HepG2 (cell line): ENCODE results near the gene MCM8. TPM values are rescaled to one million over a fixed set of nuclear protein-coding genes. Genes with fewer than 3 reads are reported as not detected.

ENCODE experiments used
- ATAC-seq: fragments of 200-7000 bp; cut with Tn5 transposase; 3 replicates; pipeline ENCODE4 v1.9.1; 2020; ENCODE audit warnings: mild to moderate bottlenecking, moderate library complexity
- BruUV-seq: library from RNA; stranded (reverse); fragments of 400-500 nt; replicated peaks from 2 replicates; lab custom pipeline; 2021; lab: Mats Ljungman, UMichigan
- CTCF ChIA-PET: fragments of 300-600 bp; formaldehyde crosslinking; extraction: SDS; loops from one replicate; lab custom pipeline; 2021; ENCODE audit warnings: low total read pairs, inconsistent platforms, low intra/inter-chr PET ratio; lab: Yijun Ruan, JAX
- POLR2A ChIA-PET: fragments of 350-600 bp; sonication (Branson Sonifier 250); formaldehyde crosslinking; loops from one replicate; lab custom pipeline; 2020; ENCODE audit warnings: antibody characterized with exemption, inconsistent platforms; lab: Yijun Ruan, JAX
- DNase-seq: peaks from one replicate; pipeline ENCODE4 v3.0.0-alpha.2; 2015; ENCODE audit warnings: low spot score
- FAIRE-seq: peaks from 3 replicates; lab custom pipeline; 2011; peaks lifted over from hg19 to GRCh38; lab: Jason Lieb, UNC
- H2AFZ ChIP-seq: one replicate; pipeline ENCODE4 v1.6.1; 2011; ENCODE audit warnings: low read length, inconsistent platforms
- H3K27ac ChIP-seq: fragments of 300-600 bp; 3 replicates; pipeline ENCODE4 v1.8.0; 2011; ENCODE audit warnings: mixed run types, mild to moderate bottlenecking, mixed read lengths, low read length, inconsistent platforms; ENCODE audit not compliant: insufficient read depth; ENCODE audit errors: extremely low read length
- H3K27me3 ChIP-seq, 2 experiments: fragments of 200-600 bp in 1 of 2; 2 replicates in 1 of 2; 3 replicates in 1 of 2; pipeline versions ENCODE4 v1.6.0 to v1.8.0; 2011; ENCODE audit warnings: low read length in 2 of 2, mild to moderate bottlenecking in 2 of 2, moderate library complexity in 2 of 2, inconsistent platforms in 1 of 2; ENCODE audit not compliant: insufficient read depth in 2 of 2, control insufficient read depth in 1 of 2
- H3K36me3 ChIP-seq, 2 experiments: fragments of 200-600 bp in 1 of 2; replicated peaks in 1 of 2; 2 replicates in 1 of 2; 3 replicates in 1 of 2; pipeline versions ENCODE4 v1.5.1 to v1.8.0; 2011; ENCODE audit warnings: low read length in 2 of 2, inconsistent platforms in 1 of 2; ENCODE audit not compliant: insufficient read depth in 2 of 2, control insufficient read depth in 1 of 2
- H3K4me1 ChIP-seq: 2 replicates; pipeline ENCODE4 v1.5.1; 2012; ENCODE audit warnings: low read length, inconsistent platforms; ENCODE audit not compliant: insufficient read depth
- H3K4me2 ChIP-seq: 2 replicates; pipeline ENCODE4 v1.6.0; 2011; ENCODE audit warnings: low read depth, low read length, inconsistent platforms
- H3K4me3 ChIP-seq, 3 experiments: fragments of 200-600 bp in 1 of 3; sonication (generic), shearing (Covaris generic) in 1 of 3; replicated peaks in 1 of 3; 2 replicates each; pipeline ENCODE4 v1.5.1; 2011 to 2016; ENCODE audit warnings: low read length in 3 of 3, inconsistent platforms in 2 of 3, low read depth in 2 of 3, mild to moderate bottlenecking in 2 of 3, control low read depth in 1 of 3, mixed read lengths in 1 of 3; ENCODE audit not compliant: insufficient read depth in 1 of 3
- H3K79me2 ChIP-seq: one replicate; pipeline ENCODE4 v1.6.1; 2011; ENCODE audit warnings: low read length, inconsistent platforms; ENCODE audit not compliant: insufficient read depth
- H3K9ac ChIP-seq: 2 replicates; pipeline ENCODE4 v1.6.0; 2011; ENCODE audit warnings: mild to moderate bottlenecking, low read depth, low read length, inconsistent platforms; ENCODE audit not compliant: insufficient read depth
- H3K9me3 ChIP-seq: 2 replicates; pipeline ENCODE4 v1.5.1; 2012; ENCODE audit warnings: mild to moderate bottlenecking, low read length
- H4K20me1 ChIP-seq: 2 replicates; pipeline ENCODE4 v1.6.0; 2011; ENCODE audit warnings: inconsistent platforms, mild to moderate bottlenecking, low read length, moderate library complexity; ENCODE audit not compliant: insufficient read depth
- CAMTA2 ChIP-seq: sonication (generic); formaldehyde crosslinking; IDR thresholded peaks from 2 replicates; pipeline ENCODE4 v1.4.0; 2020; ENCODE audit warnings: mild to moderate bottlenecking, missing genetic modification reagents, borderline replicate concordance
- DNMT3B ChIP-seq: conservative IDR thresholded peaks from 2 replicates; pipeline ENCODE4 v1.6.1; 2016; ENCODE audit warnings: missing biosample characterization, control low read depth
- GATAD1 ChIP-seq: IDR thresholded peaks from 2 replicates; pipeline ENCODE4 v1.6.1; 2016; ENCODE audit warnings: missing genetic modification reagents, missing compliant biosample characterization
- KDM6A ChIP-seq: IDR thresholded peaks from 2 replicates; pipeline ENCODE4 v1.6.1; 2016; ENCODE audit warnings: low read depth
- RBFOX2 ChIP-seq: fragments of 200-400 bp; formaldehyde crosslinking; IDR thresholded peaks from 2 replicates; pipeline ENCODE4 v1.6.1; 2017; ENCODE audit warnings: low read depth, mild to moderate bottlenecking, low read length
- RORA ChIP-seq: sonication (generic); formaldehyde crosslinking; IDR thresholded peaks from 2 replicates; pipeline ENCODE4 v1.5.0; 2020; ENCODE audit warnings: mild to moderate bottlenecking, missing genetic modification reagents, moderate library complexity
- SATB2 ChIP-seq: sonication (generic); formaldehyde crosslinking; IDR thresholded peaks from 2 replicates; pipeline ENCODE4 v1.5.0; 2020; ENCODE audit warnings: missing genetic modification reagents
- SPEN ChIP-seq: sonication (generic); formaldehyde crosslinking; IDR thresholded peaks from 2 replicates; pipeline ENCODE4 v1.5.1; 2020; ENCODE audit warnings: low read depth, mild to moderate bottlenecking, missing genetic modification reagents
- TAF1 ChIP-seq: sonication (generic); formaldehyde crosslinking; IDR thresholded peaks from 2 replicates; pipeline ENCODE4 v1.4.0; 2020; ENCODE audit warnings: missing genetic modification reagents
- TBX3 ChIP-seq: fragments of 450-650 bp; IDR thresholded peaks from 2 replicates; pipeline ENCODE4 v1.6.1; 2017; ENCODE audit warnings: antibody characterized with exemption, mild to moderate bottlenecking, inconsistent platforms, borderline replicate concordance
- THYN1 ChIP-seq: sonication (generic); formaldehyde crosslinking; IDR thresholded peaks from 2 replicates; pipeline ENCODE4 v1.8.1; 2023; ENCODE audit warnings: low read depth, mild to moderate bottlenecking, moderate library complexity, missing genetic modification reagents, borderline replicate concordance
- ZBTB49 ChIP-seq: sonication (generic); formaldehyde crosslinking; IDR thresholded peaks from 2 replicates; pipeline ENCODE4 v1.4.0; 2020; ENCODE audit warnings: missing genetic modification reagents, borderline replicate concordance
- ZFAT ChIP-seq: sonication (generic); formaldehyde crosslinking; conservative IDR thresholded peaks from 2 replicates; pipeline ENCODE4 v1.8.1; 2023; ENCODE audit warnings: missing genetic modification reagents, inconsistent platforms
- ZFP62 ChIP-seq: sonication (generic); formaldehyde crosslinking; IDR thresholded peaks from 2 replicates; pipeline ENCODE4 v1.4.0; 2020; ENCODE audit warnings: missing genetic modification reagents
- ZNF180 ChIP-seq: sonication (generic); formaldehyde crosslinking; IDR thresholded peaks from 2 replicates; pipeline ENCODE4 v1.4.0; 2020; ENCODE audit warnings: low read depth, missing genetic modification reagents, borderline replicate concordance
- ZNF770 ChIP-seq: sonication (generic); formaldehyde crosslinking; IDR thresholded peaks from 2 replicates; pipeline ENCODE4 v1.5.0; 2020; ENCODE audit warnings: mild to moderate bottlenecking, missing genetic modification reagents
- WGBS: methylation state at CpG from one replicate; pipeline ENCODE4 v1.1.6; 2017; ENCODE audit warnings: low lambda C conversion rate; 5-methylcytosine and 5-hydroxymethylcytosine counted together
- in situ Hi-C: cut with HindIII; loops from 2 replicates; pipeline ENCODE4 v1.10.0; 2017; ENCODE audit warnings: low pct_unique_long_range_greater_than_20kb; ENCODE audit not compliant: extremely low pct_ligation_motif_present
- intact Hi-C: fragments of 100-400 bp; cut with micrococcal nuclease; formaldehyde crosslinking; loops from one replicate; pipeline ENCODE4 v1.10.0; 2022; ENCODE audit not compliant: unreplicated experiment
- polyA plus RNA-seq, 8 experiments: library from polyadenylated mRNA; depleted of rRNA in 3 of 8; stranded (reverse) in 7 of 8; unstranded in 1 of 8; fragments of >200 nt; fragmentation: Illumina TruSeq in 4 of 8; extraction: Trizol in 4 of 8; gene quantifications; 2 replicates each; pipeline versions ENCODE4 v1.2.1 to v1.2.3, GENCODE V29; 2011 to 2016; ENCODE audit warnings: low read depth in 4 of 8, missing spikeins in 1 of 8, mixed read lengths in 1 of 8; ENCODE audit not compliant: insufficient read depth in 1 of 8
- total RNA-seq, 5 experiments: library from RNA; depleted of rRNA; stranded (reverse); fragments of >200 nt; fragmentation: Illumina TruSeq; extraction: Trizol; gene quantifications; 2 replicates each; pipeline ENCODE4 v1.2.3, GENCODE V29; 2016; ENCODE audit warnings: low read depth in 1 of 5
- TF ChIP-seq, protein P1 (sequence below): IDR thresholded peaks from 2 replicates; pipeline ENCODE4 v1.6.1; 2012; ENCODE audit warnings: inconsistent platforms
- TF ChIP-seq, protein P2 (sequence below): sonication (generic); formaldehyde crosslinking; conservative IDR thresholded peaks from 2 replicates; pipeline ENCODE4 v1.4.0; 2020; ENCODE audit warnings: mild to moderate bottlenecking, missing genetic modification reagents, moderate library complexity

MCM8 gene
- total and polyA plus RNA-seq, 2 of the 13 experiments (the other 11 are each of a cell fraction or from before 2014, with no cell fraction given): 11.5 to 59.3 TPM

- TF ChIP-seq ZFAT (CRISPR knock-in tag): no peak
- no peak for TF ChIP-seq RORA (CRISPR knock-in tag)
- no peak for TF ChIP-seq THYN1 (CRISPR knock-in tag)
- TF ChIP-seq ZNF180 (CRISPR knock-in tag): no peak
- TF ChIP-seq ZBTB49: no peak
- TF ChIP-seq GATAD1 (CRISPR knock-in tag): no peak
- TF ChIP-seq, protein P1, sequence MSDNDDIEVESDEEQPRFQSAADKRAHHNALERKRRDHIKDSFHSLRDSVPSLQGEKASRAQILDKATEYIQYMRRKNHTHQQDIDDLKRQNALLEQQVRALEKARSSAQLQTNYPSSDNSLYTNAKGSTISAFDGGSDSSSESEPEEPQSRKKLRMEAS: no peak
- TF ChIP-seq RBFOX2: no peak
- no peak for TF ChIP-seq KDM6A
- TF ChIP-seq ZNF770 (CRISPR knock-in tag): no peak
- TF ChIP-seq ZFP62 (CRISPR knock-in tag): no peak
- TF ChIP-seq, protein P2, sequence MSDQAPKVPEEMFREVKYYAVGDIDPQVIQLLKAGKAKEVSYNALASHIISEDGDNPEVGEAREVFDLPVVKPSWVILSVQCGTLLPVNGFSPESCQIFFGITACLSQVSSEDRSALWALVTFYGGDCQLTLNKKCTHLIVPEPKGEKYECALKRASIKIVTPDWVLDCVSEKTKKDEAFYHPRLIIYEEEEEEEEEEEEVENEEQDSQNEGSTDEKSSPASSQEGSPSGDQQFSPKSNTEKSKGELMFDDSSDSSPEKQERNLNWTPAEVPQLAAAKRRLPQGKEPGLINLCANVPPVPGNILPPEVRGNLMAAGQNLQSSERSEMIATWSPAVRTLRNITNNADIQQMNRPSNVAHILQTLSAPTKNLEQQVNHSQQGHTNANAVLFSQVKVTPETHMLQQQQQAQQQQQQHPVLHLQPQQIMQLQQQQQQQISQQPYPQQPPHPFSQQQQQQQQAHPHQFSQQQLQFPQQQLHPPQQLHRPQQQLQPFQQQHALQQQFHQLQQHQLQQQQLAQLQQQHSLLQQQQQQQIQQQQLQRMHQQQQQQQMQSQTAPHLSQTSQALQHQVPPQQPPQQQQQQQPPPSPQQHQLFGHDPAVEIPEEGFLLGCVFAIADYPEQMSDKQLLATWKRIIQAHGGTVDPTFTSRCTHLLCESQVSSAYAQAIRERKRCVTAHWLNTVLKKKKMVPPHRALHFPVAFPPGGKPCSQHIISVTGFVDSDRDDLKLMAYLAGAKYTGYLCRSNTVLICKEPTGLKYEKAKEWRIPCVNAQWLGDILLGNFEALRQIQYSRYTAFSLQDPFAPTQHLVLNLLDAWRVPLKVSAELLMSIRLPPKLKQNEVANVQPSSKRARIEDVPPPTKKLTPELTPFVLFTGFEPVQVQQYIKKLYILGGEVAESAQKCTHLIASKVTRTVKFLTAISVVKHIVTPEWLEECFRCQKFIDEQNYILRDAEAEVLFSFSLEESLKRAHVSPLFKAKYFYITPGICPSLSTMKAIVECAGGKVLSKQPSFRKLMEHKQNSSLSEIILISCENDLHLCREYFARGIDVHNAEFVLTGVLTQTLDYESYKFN (CRISPR knock-in tag): no peak
- no peak for TF ChIP-seq TAF1 (CRISPR knock-in tag)
- no peak for TF ChIP-seq DNMT3B (CRISPR knock-in tag)
- TF ChIP-seq CAMTA2 (CRISPR knock-in tag): no peak
- no peak for TF ChIP-seq SPEN
- TF ChIP-seq TBX3: no peak
- no peak for TF ChIP-seq SATB2 (CRISPR knock-in tag)
- TF ChIP-seq, all 625 proteins: peak for 0
- no peaks in the 10 kb centered on the region for H3K79me2 ChIP-seq
- H2AFZ ChIP-seq: no peak overlapping the region
- 94% methylated on average over 2 of the region's 2 CpGs for WGBS
- no peak for DNase-seq
- H3K4me1 ChIP-seq: no peaks in the 10 kb centered on the region
- no TSS peak for BruUV-seq
- in situ Hi-C loops (no loop called here), intact Hi-C loops (no loop called here)
- H3K4me3 ChIP-seq: no peak overlapping the region
- H3K36me3 ChIP-seq: peaks cover 12 to 74% of the 10 kb centered on the region in 2 experiments
- no peaks in the 10 kb centered on the region for H3K27me3 ChIP-seq
- POLR2A ChIA-PET: interaction anchor here (1.0 kb wide), 1 partner anchor 21 kb away, joined by 3 read pairs; no protein-coding TSS in a partner anchor
- no peaks in the 10 kb centered on the region for H3K9me3 ChIP-seq
- FAIRE-seq: no peak
- H3K27ac ChIP-seq: no peak overlapping the region
- H3K9ac ChIP-seq: no peak overlapping the region
- CTCF ChIA-PET: no interaction called here
- H4K20me1 ChIP-seq: no peaks in the 10 kb centered on the region
- no peak overlapping the region for H3K4me2 ChIP-seq
- ATAC-seq: no peak
Measured at GRCh38 chr20:5987383-5987782, 36.9 kb downstream of the MCM8 start.
